OCI-LY3 (cell line): ENCODE measurements around the gene KATNB1.

Experiments
- CTCF ChIP-seq: fragments of 200-600, 300-600 bp; sonication (generic); IDR thresholded peaks from 2 replicates; pipeline ENCODE4 v1.5.1; 2014; ENCODE audit warnings: antibody characterized with exemption, low read length, low read depth
- EZH2phosphoT487 ChIP-seq: fragments of 200-600 bp; shearing (Covaris generic); IDR thresholded peaks from 2 replicates; pipeline ENCODE4 v1.6.1; 2018; ENCODE audit warnings: antibody characterized with exemption, mixed run types, low read depth

DNA sequence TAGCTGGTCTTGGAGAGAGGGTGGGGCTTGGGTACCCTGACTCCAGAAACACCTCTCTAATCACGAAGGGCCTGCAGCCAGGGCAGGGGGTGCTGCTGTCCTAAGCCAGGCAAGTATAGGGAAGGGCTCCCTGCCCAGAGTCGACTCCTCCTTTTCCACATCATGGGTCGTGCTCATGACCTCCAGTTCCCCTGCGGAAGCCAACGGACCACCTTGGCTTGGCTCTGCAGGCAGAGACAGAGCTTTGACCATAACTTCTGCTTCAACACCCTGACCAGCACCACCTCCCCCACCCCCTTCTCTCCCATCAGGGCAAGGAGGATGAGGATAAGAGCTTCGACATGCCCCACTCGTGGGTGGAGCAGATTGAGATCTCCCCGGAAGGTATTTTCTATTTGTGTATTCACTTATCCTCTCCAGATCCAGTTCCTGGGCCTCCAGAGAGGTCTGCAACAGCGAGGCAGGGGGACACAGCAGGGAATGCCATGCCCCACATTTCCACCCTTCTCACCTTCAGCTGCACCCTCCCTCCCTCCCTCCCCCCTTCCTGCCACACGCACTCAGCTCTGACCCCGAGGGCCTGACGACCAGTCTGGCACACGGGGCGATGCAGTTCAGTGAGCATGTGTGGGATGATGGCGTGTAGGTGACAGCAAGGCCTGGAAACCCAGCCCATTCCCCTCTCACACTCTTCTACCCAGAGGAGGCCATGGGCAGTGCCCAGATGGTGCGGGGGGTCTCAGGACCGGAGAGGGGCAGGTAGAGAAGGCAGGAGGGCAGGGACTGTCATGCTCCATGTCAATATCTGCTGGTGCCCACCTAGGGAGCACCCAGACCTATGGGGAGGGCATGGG lies 14.0 kb upstream of the KATNB1 start:
- TF ChIP-seq CTCF: no peak
- no peak for TF ChIP-seq EZH2phosphoT487
